ENCODE measurements around the gene CCR1. TPM values are rescaled to one million over a fixed set of nuclear protein-coding genes. Genes with fewer than 3 reads are reported as not detected.

The CCR1 gene
- total RNA-seq, 4 donors from 2014 or later, result 0.26 to 2.2 (median 1.0) TPM

DNA sequence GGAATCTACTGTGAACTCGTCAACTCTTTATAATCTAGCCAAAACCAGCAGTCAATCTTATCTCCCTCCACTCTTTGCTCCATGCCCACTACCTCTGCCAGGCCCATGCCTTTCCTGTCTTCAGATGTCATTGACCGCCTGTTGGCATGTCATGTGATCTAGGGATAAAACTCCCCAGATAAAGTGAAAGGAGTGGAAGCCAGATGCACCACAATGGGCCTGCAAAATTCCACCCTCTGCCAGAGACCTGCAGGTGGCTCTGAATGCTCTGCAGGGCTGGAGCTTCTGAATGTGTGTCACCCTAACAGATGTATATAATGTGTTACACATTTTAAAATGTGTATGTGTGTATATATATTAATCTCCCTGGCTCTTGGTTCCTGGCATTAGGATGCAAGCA, 31.8 kb upstream of the CCR1 start:
- H3K36me3 ChIP-seq, result no peaks in the 10 kb centered on the region
- peaks cover 4% of the 10 kb centered on the region for H3K27me3 ChIP-seq
- H3K9me3 ChIP-seq, result no peaks in the 10 kb centered on the region
- H3K27ac ChIP-seq, result no peak overlapping the region
- WGBS, result 75% methylated on average over 2 of the region's 2 CpGs
- H3K4me1 ChIP-seq, result peaks cover 2% of the 10 kb centered on the region
- H3K4me3 ChIP-seq, result no peak overlapping the region
- no peak for TF ChIP-seq POLR2A (IDR thresholded peaks at IDR 0.05)
- TF ChIP-seq POLR2AphosphoS5 (IDR thresholded peaks at IDR 0.05), result no peak
- TF ChIP-seq CTCF (IDR thresholded peaks at IDR 0.05), result no peak
- TF ChIP-seq EP300 (IDR thresholded peaks at IDR 0.05), result no peak
- DNase-seq (ENCODE audit: low spot score in 2 of 2), result no peak

GRCh38 chr3:46239301-46239938, 31.3 kb upstream of the CCR1 start:
- Histone ChIP-seq H3K36me3 (no peaks in the 10 kb centered on the region), H3K27ac (no peak overlapping the region), H3K4me1 (peaks cover 2% of the 10 kb centered on the region), H3K9me3 (no peaks in the 10 kb centered on the region), H3K27me3 (peaks cover 4% of the 10 kb centered on the region), H3K4me3 (no peak overlapping the region)
- TF ChIP-seq POLR2AphosphoS5 (IDR thresholded peaks at IDR 0.05) (no peak), EP300 (IDR thresholded peaks at IDR 0.05) (no peak), POLR2A (IDR thresholded peaks at IDR 0.05) (no peak), CTCF (IDR thresholded peaks at IDR 0.05) (no peak)
- 45% methylated on average over 3 of the region's 3 CpGs for WGBS
- DNase-seq (ENCODE audit: low spot score in 2 of 2), result no peak

GRCh38 chr3:46238386-46238785, 30.3 kb upstream of the CCR1 start:
- Histone ChIP-seq H3K4me1 (peaks cover 2% of the 10 kb centered on the region), H3K9me3 (no peaks in the 10 kb centered on the region), H3K4me3 (no peak overlapping the region), H3K36me3 (no peaks in the 10 kb centered on the region), H3K27me3 (peaks cover 7% of the 10 kb centered on the region), H3K27ac (no peak overlapping the region)
- DNase-seq (ENCODE audit: low spot score in 2 of 2), result no peak
- 89% methylated on average over 4 of the region's 4 CpGs for WGBS
- TF ChIP-seq POLR2AphosphoS5 (IDR thresholded peaks at IDR 0.05) (no peak), POLR2A (IDR thresholded peaks at IDR 0.05) (no peak), EP300 (IDR thresholded peaks at IDR 0.05) (no peak), CTCF (IDR thresholded peaks at IDR 0.05) (no peak)

DNA sequence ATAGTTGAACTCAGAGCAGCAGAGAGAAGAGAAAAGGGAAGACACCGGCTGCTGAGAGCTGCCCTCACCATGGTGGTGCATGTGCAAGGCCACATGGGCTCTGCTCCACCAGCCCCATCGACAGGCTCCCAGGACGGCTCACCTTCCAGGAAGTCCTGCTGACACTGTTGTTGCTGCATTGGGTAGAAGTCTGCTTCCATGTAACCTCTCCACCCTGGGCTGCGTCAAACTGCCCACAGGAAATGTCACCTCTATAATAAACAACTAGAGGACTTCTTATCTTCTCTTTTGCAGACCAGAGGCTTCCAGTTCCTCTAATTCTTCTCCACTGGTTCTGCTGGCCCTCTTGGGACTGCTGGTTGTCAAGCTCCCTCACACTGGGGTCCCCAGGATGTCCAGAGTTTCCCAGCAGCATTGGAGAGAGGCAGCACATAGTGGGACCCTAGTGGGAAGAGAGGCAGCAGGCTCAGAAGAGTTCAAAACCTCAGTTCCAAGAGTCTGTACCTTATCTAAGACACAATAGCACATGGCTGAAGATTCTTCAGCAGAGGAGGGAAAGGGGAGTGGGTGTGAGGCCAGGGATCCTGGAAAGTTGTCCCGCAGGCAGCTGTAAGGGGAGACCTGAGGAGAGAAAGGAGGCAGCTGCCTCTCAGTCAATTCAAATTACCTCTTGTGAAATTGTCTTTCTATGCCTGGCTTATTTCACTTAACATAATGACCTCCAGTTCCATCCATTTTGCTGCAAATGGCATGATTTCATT, 28.4 kb upstream of the CCR1 start:
- Histone ChIP-seq H3K36me3 (no peaks in the 10 kb centered on the region), H3K4me1 (peaks cover 2% of the 10 kb centered on the region), H3K4me3 (no peak overlapping the region), H3K27me3 (peaks cover 7% of the 10 kb centered on the region), H3K9me3 (no peaks in the 10 kb centered on the region), H3K27ac (no peak overlapping the region)
- TF ChIP-seq EP300 (IDR thresholded peaks at IDR 0.05) (no peak), POLR2A (IDR thresholded peaks at IDR 0.05) (no peak), POLR2AphosphoS5 (IDR thresholded peaks at IDR 0.05) (no peak), CTCF (IDR thresholded peaks at IDR 0.05) (no peak)
- DNase-seq (ENCODE audit: low spot score in 2 of 2), result no peak
- 73% methylated on average over 5 of the region's 5 CpGs for WGBS

- no peak for TF ChIP-seq POLR2AphosphoS5 (IDR thresholded peaks at IDR 0.05)
- H3K27ac ChIP-seq, result no peak overlapping the region
- WGBS, result 88% methylated on average over 2 of the region's 2 CpGs
- H3K36me3 ChIP-seq, result no peaks in the 10 kb centered on the region
- no peak overlapping the region for H3K4me3 ChIP-seq
- DNase-seq (ENCODE audit: low spot score in 2 of 2), result no peak
- peaks cover 7% of the 10 kb centered on the region for H3K27me3 ChIP-seq
- H3K9me3 ChIP-seq, result no peaks in the 10 kb centered on the region
- peaks cover 2% of the 10 kb centered on the region for H3K4me1 ChIP-seq
Measured at GRCh38 chr3:46235425-46235824, 27.3 kb upstream of the CCR1 start.

All from suprapubic skin (tissue), 4 donors.